Stimulated activated CD4-positive, alpha-beta T cell treated with anti-CD3 and anti-CD28 coated beads, Interleukin-12 subunit alpha, Interleukin-12 subunit beta, amount 100 ng/mL, for 48 hours (primary cell): ENCODE measurements around the gene SUV39H2.
"Not testable (repeated sequence)": the region's sequence is repeated elsewhere in the genome, so short reads cannot be mapped to it uniquely, and the experiment has no call there.

ENCODE experiments used
- DNase-seq, 3 donors: peaks; one replicate each; pipeline ENCODE4 v3.0.0-alpha.2; 2020; ENCODE audit warnings: low read depth in 2 of 3, low spot score in 1 of 3

The SUV39H2 gene

GRCh38 chr10:14930610-14931009 is 51.9 kb downstream of the SUV39H2 start:
- DNase-seq: no peak

- DNase-seq: no peak
These were observed 57.9 kb downstream of the SUV39H2 start for GRCh38 chr10:14936584-14936983.

GRCh38 chr10:14938971-14939370 is 60.3 kb downstream of the SUV39H2 start:
- DNase-seq: peak in 1 of 3 donors; percentile 20

GRCh38 chr10:14942147-14942949 is 63.7 kb downstream of the SUV39H2 start:
- not testable (repeated sequence) for DNase-seq

GRCh38 chr10:14942950-14943338 is 64.3 kb downstream of the SUV39H2 start:
- DNase-seq: not testable (repeated sequence)

GRCh38 chr10:14945108-14945507 is 66.4 kb downstream of the SUV39H2 start:
- DNase-seq: no peak

GRCh38 chr10:14947268-14947667 is 68.6 kb downstream of the SUV39H2 start:
- DNase-seq: no peak

GRCh38 chr10:14949291-14949690 is 70.6 kb downstream of the SUV39H2 start:
- no peak for DNase-seq

- DNase-seq: no peak
These were observed 74.3 kb downstream of the SUV39H2 start for GRCh38 chr10:14952851-14953423.

- peak in 1 of 3 donors; percentile 15 for DNase-seq
These were observed 74.8 kb downstream of the SUV39H2 start for GRCh38 chr10:14953424-14954000.
